ENCODE data around the gene FAM20C. TPM values are rescaled to one million over a fixed set of nuclear protein-coding genes. Genes with fewer than 3 reads are reported as not detected.

Gene FAM20C
- total RNA-seq, 4 donors from 2014 or later: 9.6 to 35.3 (median 18.6) TPM

- Histone ChIP-seq H3K36me3 (peaks cover 0 to 11% of the 10 kb centered on the region in 2 donors), H3K9me3 (no peaks in the 10 kb centered on the region), H3K27ac (peak overlapping the region; percentile 13 to 62 (median 56)), H3K27me3 (no peaks in the 10 kb centered on the region), H3K4me1 (peaks cover 14 to 28% of the 10 kb centered on the region in 2 donors), H3K4me3 (no peak overlapping the region)
- peak; percentile 33 to 53 for ATAC-seq
- in situ Hi-C loops (cut with MboI; ENCODE audit: low sequenced_read_pairs in 4 of 4): no loop called here
- intact Hi-C loops (cut with DNase I; ENCODE audit: low total_unique reads): no loop called here
- TF ChIP-seq CTCF (IDR thresholded peaks at IDR 0.05 in 4 of 5, conservative IDR thresholded peaks at IDR 0.05 in 1 of 5): no peak
- DNase-seq: no peak
Observed at GRCh38 chr7:214410-215212, 22.2 kb downstream of the FAM20C start.

- peak; percentile 55 to 56 for ATAC-seq
- TF ChIP-seq POLR2A (IDR thresholded peaks at IDR 0.05) (no peak), CTCF (IDR thresholded peaks at IDR 0.05 in 4 of 5, conservative IDR thresholded peaks at IDR 0.05 in 1 of 5) (no peak)
- peaks cover 0 to 9% of the 10 kb centered on the region in 2 donors for H3K36me3 ChIP-seq
- intact Hi-C loops (cut with DNase I; ENCODE audit: low total_unique reads): no loop called here
- in situ Hi-C loops (cut with MboI; ENCODE audit: low sequenced_read_pairs in 4 of 4): no loop called here
- no peak overlapping the region for H3K4me3 ChIP-seq
- peak in 1 of 2 donors; percentile 45 for DNase-seq
- no peaks in the 10 kb centered on the region for H3K9me3 ChIP-seq
- H3K27me3 ChIP-seq: no peaks in the 10 kb centered on the region
- H3K4me1 ChIP-seq: peaks cover 14 to 36% of the 10 kb centered on the region in 2 donors
- H3K27ac ChIP-seq: peak overlapping the region in 3 of 4 donors; percentile 32 to 55 (median 44)
Observed at GRCh38 chr7:216360-217300, 24.3 kb downstream of the FAM20C start.

GRCh38 chr7:217781-218180, 25.4 kb downstream of the FAM20C start:
- Histone ChIP-seq H3K9me3 (no peaks in the 10 kb centered on the region), H3K36me3 (peaks cover 0 to 9% of the 10 kb centered on the region in 2 donors), H3K4me1 (peaks cover 14 to 36% of the 10 kb centered on the region in 2 donors), H3K27ac (no peak overlapping the region), H3K4me3 (no peak overlapping the region), H3K27me3 (no peaks in the 10 kb centered on the region)
- DNase-seq (no peak), ATAC-seq (no peak)
- no peak for TF ChIP-seq CTCF (IDR thresholded peaks at IDR 0.05 in 4 of 5, conservative IDR thresholded peaks at IDR 0.05 in 1 of 5)
- no peak for TF ChIP-seq POLR2A (IDR thresholded peaks at IDR 0.05)
- in situ Hi-C loops (cut with MboI; ENCODE audit: low sequenced_read_pairs in 4 of 4): no loop called here
- intact Hi-C loops (cut with DNase I; ENCODE audit: low total_unique reads): no loop called here

GRCh38 chr7:218316-218715, 25.9 kb downstream of the FAM20C start:
- no peak for ATAC-seq
- TF ChIP-seq CTCF (IDR thresholded peaks at IDR 0.05 in 4 of 5, conservative IDR thresholded peaks at IDR 0.05 in 1 of 5) (no peak), POLR2A (IDR thresholded peaks at IDR 0.05) (no peak)
- H3K9me3 ChIP-seq: no peaks in the 10 kb centered on the region
- H3K27ac ChIP-seq: no peak overlapping the region
- intact Hi-C loops (cut with DNase I; ENCODE audit: low total_unique reads) (no loop called here), in situ Hi-C loops (cut with MboI; ENCODE audit: low sequenced_read_pairs in 4 of 4) (no loop called here)
- no peaks in the 10 kb centered on the region for H3K27me3 ChIP-seq
- peaks cover 0 to 9% of the 10 kb centered on the region in 2 donors for H3K36me3 ChIP-seq
- peaks cover 14 to 35% of the 10 kb centered on the region in 2 donors for H3K4me1 ChIP-seq
- H3K4me3 ChIP-seq: no peak overlapping the region
- no peak for DNase-seq

Measured in gastrocnemius medialis (tissue), 4 donors.